Sigmoid colon (tissue), 4 donors: Measurements from ENCODE around the gene FOXO6.

ENCODE experiments used
- EP300 ChIP-seq, 4 donors: sonication (generic); formaldehyde crosslinking; IDR thresholded peaks; one replicate each; pipeline ENCODE4 v1.6.1; 2017; ENCODE audit warnings: antibody characterized with exemption in 4 of 4
- TF ChIP-seq, protein P1 (sequence below), 4 experiments: fragments of 450-650 bp in 3 of 4; fragments of 200-600 bp in 1 of 4; IDR thresholded peaks; one replicate each; pipeline ENCODE4 v1.5.1; 2016 to 2019; ENCODE audit warnings: antibody characterized with exemption in 4 of 4, mild to moderate bottlenecking in 3 of 4, moderate library complexity in 2 of 4

DNA sequence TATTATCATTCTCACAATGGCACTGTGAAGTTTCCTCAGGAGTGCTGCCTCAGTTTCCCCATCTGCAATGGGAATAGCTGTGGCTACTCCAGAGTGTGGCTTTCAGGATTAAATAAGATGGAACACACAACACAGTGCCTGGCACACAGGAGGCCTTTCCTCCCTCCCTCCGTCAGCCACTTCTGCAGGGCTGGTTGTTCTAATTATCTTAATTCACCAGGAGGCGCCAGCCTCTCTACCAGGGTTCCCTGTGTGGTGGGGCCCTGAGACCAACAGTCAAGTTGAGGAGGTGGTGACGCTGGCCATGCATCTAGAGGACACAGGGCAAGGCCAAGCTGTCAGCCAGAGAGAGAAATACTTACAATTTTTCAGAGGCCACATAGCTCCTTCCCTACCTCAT lies 6.3 kb upstream of the FOXO6 start:
- TF ChIP-seq, protein P1, sequence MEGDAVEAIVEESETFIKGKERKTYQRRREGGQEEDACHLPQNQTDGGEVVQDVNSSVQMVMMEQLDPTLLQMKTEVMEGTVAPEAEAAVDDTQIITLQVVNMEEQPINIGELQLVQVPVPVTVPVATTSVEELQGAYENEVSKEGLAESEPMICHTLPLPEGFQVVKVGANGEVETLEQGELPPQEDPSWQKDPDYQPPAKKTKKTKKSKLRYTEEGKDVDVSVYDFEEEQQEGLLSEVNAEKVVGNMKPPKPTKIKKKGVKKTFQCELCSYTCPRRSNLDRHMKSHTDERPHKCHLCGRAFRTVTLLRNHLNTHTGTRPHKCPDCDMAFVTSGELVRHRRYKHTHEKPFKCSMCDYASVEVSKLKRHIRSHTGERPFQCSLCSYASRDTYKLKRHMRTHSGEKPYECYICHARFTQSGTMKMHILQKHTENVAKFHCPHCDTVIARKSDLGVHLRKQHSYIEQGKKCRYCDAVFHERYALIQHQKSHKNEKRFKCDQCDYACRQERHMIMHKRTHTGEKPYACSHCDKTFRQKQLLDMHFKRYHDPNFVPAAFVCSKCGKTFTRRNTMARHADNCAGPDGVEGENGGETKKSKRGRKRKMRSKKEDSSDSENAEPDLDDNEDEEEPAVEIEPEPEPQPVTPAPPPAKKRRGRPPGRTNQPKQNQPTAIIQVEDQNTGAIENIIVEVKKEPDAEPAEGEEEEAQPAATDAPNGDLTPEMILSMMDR (IDR thresholded peaks at IDR 0.05), result no peak
- TF ChIP-seq EP300 (IDR thresholded peaks at IDR 0.05), result no peak
